Measurements from ENCODE around the gene ACTRT3.

The ACTRT3 gene

GRCh38 chr3:169792359-169792758 lies 23.0 kb upstream of the ACTRT3 start:
- Histone ChIP-seq H3K27ac (ENCODE audit: low read length) (no peak overlapping the region), H3K4me1 (ENCODE audit: control insufficient read depth, insufficient read depth, low read length) (no peaks in the 10 kb centered on the region), H3K36me3 (ENCODE audit: control insufficient read depth in 2 of 2, insufficient read depth in 2 of 2, low read length in 2 of 2) (peaks cover 9% of the 10 kb centered on the region in 2 donors), H3K4me3 (ENCODE audit: low read length in 2 of 2) (no peak overlapping the region), H3K9ac (ENCODE audit: low read length in 2 of 2) (no peak overlapping the region), H3K9me3 (ENCODE audit: control insufficient read depth in 2 of 2, low read length in 2 of 2) (no peaks in the 10 kb centered on the region), H3K27me3 (ENCODE audit: control insufficient read depth in 1 of 2, insufficient read depth in 2 of 2, low read length in 2 of 2) (no peaks in the 10 kb centered on the region)

GRCh38 chr3:169790687-169791429 lies 21.5 kb upstream of the ACTRT3 start:
- Histone ChIP-seq H3K9ac (ENCODE audit: low read length in 2 of 2) (no peak overlapping the region), H3K27ac (ENCODE audit: low read length) (no peak overlapping the region), H3K4me1 (ENCODE audit: control insufficient read depth, insufficient read depth, low read length) (no peaks in the 10 kb centered on the region), H3K36me3 (ENCODE audit: control insufficient read depth in 2 of 2, insufficient read depth in 2 of 2, low read length in 2 of 2) (peaks cover 15 to 16% of the 10 kb centered on the region in 2 donors), H3K4me3 (ENCODE audit: low read length in 2 of 2) (no peak overlapping the region), H3K9me3 (ENCODE audit: control insufficient read depth in 2 of 2, low read length in 2 of 2) (no peaks in the 10 kb centered on the region), H3K27me3 (ENCODE audit: control insufficient read depth in 1 of 2, insufficient read depth in 2 of 2, low read length in 2 of 2) (no peaks in the 10 kb centered on the region)

- H3K36me3 ChIP-seq (ENCODE audit: control insufficient read depth in 2 of 2, insufficient read depth in 2 of 2, low read length in 2 of 2): peaks cover 15 to 21% of the 10 kb centered on the region in 2 donors
Observed at GRCh38 chr3:169790219-169790618, 20.9 kb upstream of the ACTRT3 start.

GRCh38 chr3:169787791-169788190 lies 18.4 kb upstream of the ACTRT3 start:
- no peaks in the 10 kb centered on the region for H3K9me3 ChIP-seq (ENCODE audit: control insufficient read depth in 2 of 2, low read length in 2 of 2)
- H3K27ac ChIP-seq (ENCODE audit: low read length): no peak overlapping the region
- H3K36me3 ChIP-seq (ENCODE audit: control insufficient read depth in 2 of 2, insufficient read depth in 2 of 2, low read length in 2 of 2): peaks cover 15 to 27% of the 10 kb centered on the region in 2 donors
- no peak overlapping the region for H3K9ac ChIP-seq (ENCODE audit: low read length in 2 of 2)
- no peak overlapping the region for H3K4me3 ChIP-seq (ENCODE audit: low read length in 2 of 2)
- no peaks in the 10 kb centered on the region for H3K4me1 ChIP-seq (ENCODE audit: control insufficient read depth, insufficient read depth, low read length)
- no peaks in the 10 kb centered on the region for H3K27me3 ChIP-seq (ENCODE audit: control insufficient read depth in 1 of 2, insufficient read depth in 2 of 2, low read length in 2 of 2)

More at GRCh38 chr3:169790219-169790618, 20.9 kb upstream of the ACTRT3 start:
- no peak overlapping the region for H3K4me3 ChIP-seq (ENCODE audit: low read length in 2 of 2)
- no peak overlapping the region for H3K27ac ChIP-seq (ENCODE audit: low read length)
- H3K9me3 ChIP-seq (ENCODE audit: control insufficient read depth in 2 of 2, low read length in 2 of 2): no peaks in the 10 kb centered on the region
- H3K4me1 ChIP-seq (ENCODE audit: control insufficient read depth, insufficient read depth, low read length): no peaks in the 10 kb centered on the region
- H3K9ac ChIP-seq (ENCODE audit: low read length in 2 of 2): no peak overlapping the region
- no peaks in the 10 kb centered on the region for H3K27me3 ChIP-seq (ENCODE audit: control insufficient read depth in 1 of 2, insufficient read depth in 2 of 2, low read length in 2 of 2)

- no peak overlapping the region for H3K4me3 ChIP-seq (ENCODE audit: low read length in 2 of 2)
- H3K4me1 ChIP-seq (ENCODE audit: control insufficient read depth, insufficient read depth, low read length): no peaks in the 10 kb centered on the region
- H3K9me3 ChIP-seq (ENCODE audit: control insufficient read depth in 2 of 2, low read length in 2 of 2): no peaks in the 10 kb centered on the region
- no peak overlapping the region for H3K27ac ChIP-seq (ENCODE audit: low read length)
- H3K36me3 ChIP-seq (ENCODE audit: control insufficient read depth in 2 of 2, insufficient read depth in 2 of 2, low read length in 2 of 2): peaks cover 15 to 23% of the 10 kb centered on the region in 2 donors
- no peaks in the 10 kb centered on the region for H3K27me3 ChIP-seq (ENCODE audit: control insufficient read depth in 1 of 2, insufficient read depth in 2 of 2, low read length in 2 of 2)
- H3K9ac ChIP-seq (ENCODE audit: low read length in 2 of 2): no peak overlapping the region
Observed at GRCh38 chr3:169787120-169787519, 17.8 kb upstream of the ACTRT3 start.

- no peaks in the 10 kb centered on the region for H3K27me3 ChIP-seq (ENCODE audit: control insufficient read depth in 1 of 2, insufficient read depth in 2 of 2, low read length in 2 of 2)
Observed at GRCh38 chr3:169781209-169781855, 12.0 kb upstream of the ACTRT3 start.

GRCh38 chr3:169780742-169781141 lies 11.4 kb upstream of the ACTRT3 start:
- H3K27me3 ChIP-seq (ENCODE audit: control insufficient read depth in 1 of 2, insufficient read depth in 2 of 2, low read length in 2 of 2): no peaks in the 10 kb centered on the region
- H3K36me3 ChIP-seq (ENCODE audit: control insufficient read depth in 2 of 2, insufficient read depth in 2 of 2, low read length in 2 of 2): peaks cover 24 to 58% of the 10 kb centered on the region in 2 donors
- H3K9ac ChIP-seq (ENCODE audit: low read length in 2 of 2): no peak overlapping the region
- no peaks in the 10 kb centered on the region for H3K9me3 ChIP-seq (ENCODE audit: control insufficient read depth in 2 of 2, low read length in 2 of 2)
- no peak overlapping the region for H3K27ac ChIP-seq (ENCODE audit: low read length)
- no peaks in the 10 kb centered on the region for H3K4me1 ChIP-seq (ENCODE audit: control insufficient read depth, insufficient read depth, low read length)
- H3K4me3 ChIP-seq (ENCODE audit: low read length in 2 of 2): no peak overlapping the region

More at GRCh38 chr3:169781209-169781855, 12.0 kb upstream of the ACTRT3 start:
- Histone ChIP-seq H3K4me3 (ENCODE audit: low read length in 2 of 2) (no peak overlapping the region), H3K9ac (ENCODE audit: low read length in 2 of 2) (no peak overlapping the region), H3K36me3 (ENCODE audit: control insufficient read depth in 2 of 2, insufficient read depth in 2 of 2, low read length in 2 of 2) (peaks cover 25 to 60% of the 10 kb centered on the region in 2 donors), H3K9me3 (ENCODE audit: control insufficient read depth in 2 of 2, low read length in 2 of 2) (no peaks in the 10 kb centered on the region), H3K27ac (ENCODE audit: low read length) (no peak overlapping the region), H3K4me1 (ENCODE audit: control insufficient read depth, insufficient read depth, low read length) (no peaks in the 10 kb centered on the region)

GRCh38 chr3:169777822-169778221 lies 8.5 kb upstream of the ACTRT3 start:
- H3K4me1 ChIP-seq (ENCODE audit: control insufficient read depth, insufficient read depth, low read length): peaks cover 2% of the 10 kb centered on the region

GRCh38 chr3:169774186-169774585 lies 4.8 kb upstream of the ACTRT3 start:
- Histone ChIP-seq H3K4me3 (ENCODE audit: low read length in 2 of 2) (peak overlapping the region; percentile 91 to 97), H3K36me3 (ENCODE audit: control insufficient read depth in 2 of 2, insufficient read depth in 2 of 2, low read length in 2 of 2) (peaks cover 10 to 25% of the 10 kb centered on the region in 2 donors), H3K9ac (ENCODE audit: low read length in 2 of 2) (peak overlapping the region in 1 of 2 donors; percentile 100), H3K4me1 (ENCODE audit: control insufficient read depth, insufficient read depth, low read length) (peaks cover 5% of the 10 kb centered on the region), H3K9me3 (ENCODE audit: control insufficient read depth in 2 of 2, low read length in 2 of 2) (no peaks in the 10 kb centered on the region), H3K27ac (ENCODE audit: low read length) (no peak overlapping the region), H3K27me3 (ENCODE audit: control insufficient read depth in 1 of 2, insufficient read depth in 2 of 2, low read length in 2 of 2) (no peaks in the 10 kb centered on the region)

More at GRCh38 chr3:169777822-169778221, 8.5 kb upstream of the ACTRT3 start:
- Histone ChIP-seq H3K36me3 (ENCODE audit: control insufficient read depth in 2 of 2, insufficient read depth in 2 of 2, low read length in 2 of 2) (peaks cover 24 to 55% of the 10 kb centered on the region in 2 donors), H3K27ac (ENCODE audit: low read length) (no peak overlapping the region), H3K4me3 (ENCODE audit: low read length in 2 of 2) (no peak overlapping the region), H3K9me3 (ENCODE audit: control insufficient read depth in 2 of 2, low read length in 2 of 2) (no peaks in the 10 kb centered on the region), H3K27me3 (ENCODE audit: control insufficient read depth in 1 of 2, insufficient read depth in 2 of 2, low read length in 2 of 2) (no peaks in the 10 kb centered on the region), H3K9ac (ENCODE audit: low read length in 2 of 2) (no peak overlapping the region)

- H3K9ac ChIP-seq (ENCODE audit: low read length in 2 of 2): peak within 1 kb of the TSS; percentile 95 to 100
- H3K4me1 ChIP-seq (ENCODE audit: control insufficient read depth, insufficient read depth, low read length): peaks cover 5% of the 10 kb centered on the region
- no peaks in the 10 kb centered on the region for H3K27me3 ChIP-seq (ENCODE audit: control insufficient read depth in 1 of 2, insufficient read depth in 2 of 2, low read length in 2 of 2)
- H3K4me3 ChIP-seq (ENCODE audit: low read length in 2 of 2): peak within 1 kb of the TSS; percentile 91 to 97
- H3K36me3 ChIP-seq (ENCODE audit: control insufficient read depth in 2 of 2, insufficient read depth in 2 of 2, low read length in 2 of 2): peaks cover 6 to 18% of the 10 kb centered on the region in 2 donors
- peak within 1 kb of the TSS; percentile 98 for H3K27ac ChIP-seq (ENCODE audit: low read length)
- no peaks in the 10 kb centered on the region for H3K9me3 ChIP-seq (ENCODE audit: control insufficient read depth in 2 of 2, low read length in 2 of 2)
Observed at GRCh38 chr3:169772897-169773816, 3.8 kb upstream of the ACTRT3 start, which contains the start of gene MYNN. TSS of gene MYNN (plus strand) at chr3:169773396. CDS start at chr3:169774296, 900 bp downstream.
